Measurements from ENCODE around the gene RAB26.
"Not testable (repeated sequence)": the region's sequence is repeated elsewhere in the genome, so short reads cannot be mapped to it uniquely, and the experiment has no call there.

Gene RAB26

GRCh38 chr16:2147981-2148671 lies at the start of gene RAB26:
Gene RAB26, plus strand, starts transcription at chr16:2148625. Its CDS starts 159 bp downstream, at chr16:2148784.
- DNase-seq: peak; percentile 42 to 56

GRCh38 chr16:2101581-2101980 lies 46.8 kb upstream of the RAB26 start:
- not testable (repeated sequence) for DNase-seq

More at GRCh38 chr16:2147981-2148671, at the start of gene RAB26:
- TF ChIP-seq POLR2A (IDR thresholded peaks at IDR 0.05; ENCODE audit: low read length) (no peak), GATA1 (IDR thresholded peaks at IDR 0.05; ENCODE audit: low read depth, low read length) (no peak)

DNA sequence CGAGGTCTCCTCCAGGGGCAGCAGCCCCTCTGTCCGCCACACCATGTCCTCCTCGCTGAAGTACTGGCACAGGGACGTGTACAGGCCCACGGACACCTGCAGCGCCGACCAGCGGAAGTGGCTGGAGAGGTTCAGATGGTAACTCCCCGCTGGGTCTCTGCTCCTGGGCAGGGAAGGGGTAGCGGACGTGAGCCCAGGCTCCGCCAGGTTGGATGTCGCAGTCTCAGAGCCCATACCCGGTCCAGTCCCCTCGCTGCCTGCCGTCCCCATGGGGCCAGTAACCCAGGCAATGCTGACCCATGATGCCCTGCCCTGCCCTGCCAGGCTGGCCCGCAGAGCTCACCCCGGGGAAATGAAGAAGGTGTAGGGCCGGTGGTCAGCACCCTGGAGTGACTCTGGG lies 46.0 kb upstream of the RAB26 start:
- TF ChIP-seq GATA1 (IDR thresholded peaks at IDR 0.05; ENCODE audit: low read depth, low read length) (no peak), POLR2A (IDR thresholded peaks at IDR 0.05; ENCODE audit: low read length) (no peak)
- no peak for DNase-seq

DNA sequence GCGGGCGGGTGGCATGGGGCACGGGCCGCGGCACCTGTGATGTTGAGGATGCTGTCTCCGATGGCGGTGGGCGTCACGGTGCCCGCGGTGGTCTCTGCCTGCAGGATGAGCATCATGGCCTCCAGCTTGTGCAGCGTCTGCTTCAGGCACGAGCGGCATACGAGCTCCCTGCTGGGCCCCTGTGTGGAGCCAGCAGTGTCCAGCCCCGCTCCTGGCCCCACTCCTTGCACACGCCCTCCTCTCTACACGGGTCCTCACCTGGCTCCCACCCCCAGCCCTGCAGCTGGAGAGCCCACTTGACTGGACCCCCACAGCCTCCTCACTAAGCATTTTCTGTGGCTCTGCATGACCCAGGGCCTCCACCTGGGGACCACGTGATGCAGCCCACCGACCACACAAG lies 44.0 kb upstream of the RAB26 start:
- not testable (repeated sequence) for DNase-seq

GRCh38 chr16:2105291-2105690 lies 43.1 kb upstream of the RAB26 start:
- DNase-seq: not testable (repeated sequence)

DNA sequence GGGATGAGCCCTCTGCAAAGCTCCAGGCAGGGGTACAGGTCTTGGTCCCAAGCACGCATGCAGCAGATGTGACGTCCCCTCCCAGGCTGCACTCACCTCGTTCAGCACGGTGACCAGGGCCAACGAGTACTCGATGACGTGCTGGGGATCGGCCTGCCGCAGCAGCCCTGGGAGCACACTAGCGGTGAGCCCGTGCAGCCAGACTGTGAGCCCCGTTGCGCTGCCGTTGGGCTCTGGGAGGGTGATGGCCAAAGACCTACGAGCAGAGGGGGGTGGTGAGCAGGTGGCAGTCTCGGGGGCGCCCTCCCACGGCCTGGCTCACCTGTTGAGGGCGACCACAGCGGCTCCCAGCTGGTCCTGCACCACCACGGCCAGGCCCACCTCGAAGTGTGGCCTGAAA lies 42.7 kb upstream of the RAB26 start:
- DNase-seq: not testable (repeated sequence)

DNA sequence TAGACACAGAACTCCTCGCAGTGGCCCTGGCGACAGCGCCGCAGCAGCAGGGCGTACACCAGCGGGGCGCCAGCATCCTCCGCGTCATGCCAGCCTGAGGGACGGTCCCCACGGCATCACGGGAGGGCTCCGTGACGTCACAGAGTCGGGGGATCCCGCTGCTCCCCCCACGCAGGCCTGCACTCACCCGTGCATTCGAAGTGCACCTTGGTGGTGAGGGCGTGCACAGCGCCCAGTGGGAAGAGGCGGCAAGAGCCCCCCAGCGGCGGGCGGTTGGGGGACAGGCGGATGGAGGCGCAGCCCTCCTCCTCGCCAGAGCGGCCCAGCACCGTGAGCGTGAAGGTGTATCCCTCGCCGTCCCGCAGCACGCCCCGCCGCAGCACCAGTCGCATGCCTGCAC lies 42.2 kb upstream of the RAB26 start:
- not testable (repeated sequence) for DNase-seq

DNA sequence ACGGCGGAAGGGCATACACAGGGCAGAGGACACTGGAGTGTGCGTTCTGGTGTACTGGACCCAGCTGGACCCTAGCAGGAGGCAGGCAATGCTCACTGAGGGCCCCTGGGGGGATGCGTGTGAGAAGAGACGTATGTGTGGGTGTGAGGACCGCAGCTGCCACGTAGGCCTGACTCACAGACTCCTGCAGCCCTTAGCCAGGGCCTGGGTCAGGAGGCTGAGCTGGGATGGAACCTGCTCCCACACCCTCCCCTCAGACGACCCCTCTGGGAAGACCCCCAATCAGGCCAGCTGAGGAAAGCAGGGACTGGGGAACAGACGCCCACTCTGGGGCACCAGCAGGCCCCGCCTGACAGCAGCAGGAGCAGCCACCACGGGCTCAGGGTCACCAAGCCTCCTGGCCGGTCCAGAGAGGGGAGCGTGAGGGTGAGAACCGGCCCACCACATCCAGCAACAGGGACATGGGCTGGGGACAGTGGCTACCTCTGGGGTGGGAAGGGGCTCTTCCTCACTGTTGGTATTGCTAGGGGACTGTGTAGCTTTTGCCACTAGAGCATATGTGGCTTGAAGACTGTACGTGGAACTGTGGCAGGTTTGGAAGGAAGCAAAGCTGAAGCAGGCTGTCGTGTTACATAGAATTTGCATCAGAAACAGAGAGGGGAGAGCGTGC lies 41.2 kb upstream of the RAB26 start:
- not testable (repeated sequence) for DNase-seq

DNA sequence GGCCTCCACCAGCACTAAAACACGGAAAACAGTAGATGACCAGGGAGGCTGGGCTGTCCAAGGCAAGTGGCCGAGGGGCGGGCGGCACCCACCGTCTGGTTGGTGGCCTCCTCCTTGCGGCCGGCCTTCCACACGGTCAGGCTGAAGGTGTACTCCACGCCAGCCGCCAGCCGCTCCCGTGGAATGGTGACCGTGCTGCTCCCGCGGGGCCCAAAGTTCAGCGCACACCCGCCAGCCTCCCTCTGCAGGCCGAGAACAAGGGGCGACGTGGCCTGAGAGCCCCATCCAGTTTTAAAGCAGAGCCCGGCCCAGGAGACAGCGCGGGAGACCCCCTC lies 40.7 kb upstream of the RAB26 start:
- DNase-seq: not testable (repeated sequence)

DNA sequence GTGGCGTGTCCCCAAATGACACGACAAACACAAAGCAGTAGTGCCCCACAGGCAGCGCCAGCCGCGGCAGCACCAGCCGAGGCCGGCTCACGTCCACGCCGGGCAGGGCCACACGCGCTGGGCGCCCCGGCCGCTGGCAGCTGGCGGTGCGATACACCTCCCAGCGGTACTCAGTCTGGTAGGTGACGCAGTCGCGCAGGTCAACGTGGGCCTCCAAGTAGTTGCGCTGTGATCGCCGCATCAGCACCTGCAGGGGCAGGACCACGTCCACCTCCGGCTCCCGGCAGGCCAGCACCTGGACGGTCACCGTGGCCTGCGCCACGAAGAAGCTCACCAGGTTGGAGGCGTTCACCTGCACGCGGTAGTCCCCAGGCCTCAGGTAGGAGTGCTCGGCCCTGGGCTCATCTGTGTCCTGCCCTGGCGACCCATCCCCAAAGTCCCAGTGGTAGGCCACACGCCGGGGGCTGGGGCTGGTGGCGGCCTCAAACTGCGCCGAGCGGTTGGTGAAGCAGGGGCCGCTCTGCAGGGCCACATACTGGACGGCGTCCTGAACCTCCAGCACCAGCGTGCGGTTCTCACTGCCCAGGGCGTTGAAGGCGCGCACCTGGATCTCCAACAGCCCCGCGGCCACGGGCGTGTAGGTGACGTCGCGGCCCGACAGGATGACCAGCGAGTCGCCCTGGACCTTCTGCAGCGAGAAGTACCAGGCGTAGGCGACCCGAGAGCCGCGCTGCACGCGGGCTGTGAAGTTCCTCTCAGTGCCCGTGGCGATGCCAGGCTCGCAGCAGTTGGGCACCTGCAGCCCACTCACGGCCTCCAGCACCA lies 39.8 kb upstream of the RAB26 start:
- DNase-seq: not testable (repeated sequence)

DNA sequence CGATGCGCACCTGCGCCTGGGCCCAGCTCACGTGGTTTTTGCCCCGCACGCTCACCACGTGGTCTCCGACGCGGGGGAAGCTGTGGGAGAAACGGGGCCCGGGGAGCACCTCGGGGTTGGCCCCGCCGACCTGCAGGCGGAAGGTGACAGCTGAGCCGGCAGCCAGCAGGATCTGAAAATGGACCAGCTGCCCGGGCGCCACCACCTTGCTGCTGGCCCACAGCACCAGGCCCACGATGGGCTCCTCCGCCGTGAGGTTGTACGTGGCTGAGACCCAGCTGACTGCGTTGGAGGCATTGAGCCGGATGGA lies 39.2 kb upstream of the RAB26 start:
- not testable (repeated sequence) for DNase-seq

DNA sequence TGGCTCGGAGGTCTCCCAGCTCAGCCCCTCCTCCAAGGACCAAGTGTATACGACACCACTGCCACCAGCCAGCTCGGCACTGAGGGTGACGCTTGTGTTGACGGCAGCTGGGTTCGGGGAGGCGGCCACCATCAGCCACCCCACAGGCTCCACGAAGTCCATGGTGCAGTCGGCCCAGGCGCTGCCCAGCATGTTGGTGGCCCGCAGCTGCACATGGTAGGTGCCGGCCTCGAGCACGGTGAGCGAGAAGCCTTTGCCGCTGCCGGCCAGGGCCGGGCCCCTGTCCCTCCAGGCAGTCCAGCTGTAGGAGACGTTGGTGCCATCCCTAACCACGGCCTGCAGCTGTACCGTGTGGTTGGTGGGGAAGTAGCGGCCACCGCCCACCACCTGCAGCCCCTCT lies 38.6 kb upstream of the RAB26 start:
- not testable (repeated sequence) for DNase-seq

GRCh38 chr16:2110332-2111008 lies 38.0 kb upstream of the RAB26 start:
- DNase-seq: not testable (repeated sequence)

DNA sequence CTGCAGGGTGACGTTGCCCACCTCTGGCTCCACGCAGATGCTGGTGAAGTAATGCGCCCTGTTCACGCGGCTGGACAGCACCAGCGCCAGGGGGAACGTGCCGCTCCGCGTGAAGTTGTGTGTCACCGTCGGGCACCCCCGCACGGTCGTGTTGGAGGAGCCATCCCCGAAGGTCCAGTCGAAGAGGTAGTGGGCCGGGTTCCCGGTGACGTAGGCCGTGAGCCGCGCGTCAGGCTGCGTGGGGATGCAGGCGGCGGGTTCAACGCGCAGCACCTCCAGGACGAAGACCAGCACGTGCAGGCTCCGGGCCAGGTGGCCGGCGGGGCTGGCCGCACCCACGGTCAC lies 37.4 kb upstream of the RAB26 start:
- not testable (repeated sequence) for DNase-seq

DNA sequence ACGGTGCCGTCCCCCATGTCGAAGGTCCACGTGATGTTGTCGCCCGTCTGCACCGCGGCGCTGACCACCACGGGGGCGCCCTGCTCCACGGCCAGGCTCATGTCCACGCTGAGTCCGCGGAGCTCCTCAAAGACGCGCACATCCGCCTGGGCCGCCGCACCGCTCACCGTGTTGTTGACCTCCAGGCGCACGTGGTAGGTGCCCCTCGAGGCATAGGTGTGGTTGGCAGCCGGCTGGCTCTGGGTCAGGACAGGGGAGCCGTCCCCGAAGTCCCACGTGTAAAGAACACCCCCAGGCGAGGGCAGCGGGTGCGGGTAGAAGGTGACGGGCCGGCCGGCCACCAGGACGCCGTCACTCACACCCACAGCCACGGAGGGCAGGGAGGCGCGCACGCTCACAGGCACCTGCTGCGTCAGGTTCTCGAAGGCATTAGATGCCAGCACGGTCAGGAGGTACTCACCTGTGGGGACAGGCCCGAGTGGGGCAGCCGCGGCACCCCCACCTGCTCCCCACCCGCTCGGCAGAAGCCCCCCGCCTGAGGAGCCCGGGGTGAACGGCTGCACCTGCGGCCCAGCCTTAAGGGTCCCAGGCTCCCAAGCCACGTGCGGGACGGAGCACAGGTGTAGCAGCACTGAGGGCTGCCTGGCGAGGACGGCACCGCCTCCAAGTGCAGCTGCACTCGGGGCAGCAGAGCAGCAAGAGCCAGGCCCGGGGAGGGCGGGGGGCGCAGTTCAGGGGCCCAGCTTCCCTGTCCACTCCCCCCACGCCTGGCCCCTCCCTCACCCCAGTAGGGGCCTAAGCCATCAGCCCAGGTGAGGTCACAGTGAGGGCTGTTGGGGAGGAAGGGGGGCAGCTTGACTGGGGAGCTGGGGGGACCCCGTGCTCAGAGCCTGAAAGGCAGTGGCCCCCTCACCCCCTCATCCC lies 36.8 kb upstream of the RAB26 start:
- DNase-seq: not testable (repeated sequence)

GRCh38 chr16:2112539-2113106 lies 35.8 kb upstream of the RAB26 start:
- not testable (repeated sequence) for DNase-seq

GRCh38 chr16:2114225-2114624 lies 34.2 kb upstream of the RAB26 start:
- DNase-seq: not testable (repeated sequence)

DNA sequence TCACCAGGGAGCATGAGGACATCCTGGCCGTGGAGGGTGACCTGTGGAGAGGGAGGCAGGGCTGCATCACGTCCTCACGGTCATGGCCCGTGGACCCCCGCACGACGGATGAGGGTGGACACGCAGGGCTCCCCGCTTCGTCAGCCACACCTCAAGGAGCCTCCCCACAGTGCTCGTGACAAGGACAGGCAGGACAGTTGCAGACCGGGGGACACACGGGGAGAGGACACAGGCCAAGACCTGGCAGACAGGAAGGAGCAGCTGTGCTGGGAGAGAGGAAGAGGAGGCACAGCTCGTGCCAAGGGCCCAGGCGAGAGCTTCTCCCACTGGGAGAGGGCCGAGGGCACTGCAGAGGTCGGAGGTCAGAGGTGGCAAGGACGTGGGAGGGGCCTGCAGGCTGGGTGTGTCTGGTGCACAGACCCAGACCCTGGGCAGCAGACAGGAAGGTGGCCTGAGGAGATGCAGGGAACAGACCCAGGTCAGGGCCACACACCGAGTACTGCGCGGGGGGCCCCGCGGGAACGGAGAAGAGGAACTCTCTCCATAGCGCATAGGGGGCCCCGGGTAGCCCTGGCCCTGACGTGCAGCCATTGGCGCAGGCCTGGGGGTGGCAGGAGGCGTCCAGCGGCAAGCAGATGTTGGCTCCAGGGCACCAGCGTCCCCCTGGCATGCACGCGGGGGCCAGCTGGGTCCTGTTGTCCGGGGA lies 33.4 kb upstream of the RAB26 start:
- DNase-seq: not testable (repeated sequence)
